Activated CD4-positive, alpha-beta T cell treated with anti-CD3 and anti-CD28 coated beads, Interleukin-2, amount 10 ng/mL, durations not matched to agents 7 days and 5 days (primary cell): ENCODE measurements around the gene CAPN9. TPM values are rescaled to one million over a fixed set of nuclear protein-coding genes. Genes with fewer than 3 reads are reported as not detected.

Source experiments
- CTCF ChIA-PET: fragments of 350-600 bp; sonication (Branson Sonifier 250); formaldehyde crosslinking; loops from one replicate; lab custom pipeline; 2021; ENCODE audit warnings: antibody characterized with exemption; lab: Charles Lee
- POLR2A ChIA-PET: fragments of 350-600 bp; sonication (Branson Sonifier 250); formaldehyde crosslinking; loops from one replicate; lab custom pipeline; 2021; ENCODE audit warnings: antibody characterized with exemption; lab: Charles Lee
- DNase-seq: peaks from one replicate; pipeline ENCODE4 v3.0.0-alpha.2; 2020
- H3K27ac Mint-ChIP-seq: one replicate; pipeline ENCODE4 v1.8.0; 2021; ENCODE audit warnings: mild to moderate bottlenecking, moderate library complexity, mixed read lengths
- H3K27me3 Mint-ChIP-seq: one replicate; pipeline ENCODE4 v1.8.0; 2021; ENCODE audit warnings: mixed read lengths
- H3K36me3 Mint-ChIP-seq: one replicate; pipeline ENCODE4 v1.8.0; 2021; ENCODE audit warnings: low read depth, mixed read lengths
- H3K4me1 Mint-ChIP-seq: one replicate; pipeline ENCODE4 v1.8.0; 2021; ENCODE audit warnings: mixed read lengths
- H3K4me3 Mint-ChIP-seq: one replicate; pipeline ENCODE4 v1.8.0; 2021; ENCODE audit warnings: mild to moderate bottlenecking, moderate library complexity, mixed read lengths
- H3K9me3 Mint-ChIP-seq: one replicate; pipeline ENCODE4 v1.8.0; 2021; ENCODE audit warnings: mixed read lengths
- total RNA-seq, 2 experiments: library from RNA; stranded (reverse); gene quantifications; one replicate each; pipeline ENCODE4 v1.2.3, GENCODE V29; 2021

Gene CAPN9
- total RNA-seq, 2 experiments from 2014 or later, result not detected

DNA sequence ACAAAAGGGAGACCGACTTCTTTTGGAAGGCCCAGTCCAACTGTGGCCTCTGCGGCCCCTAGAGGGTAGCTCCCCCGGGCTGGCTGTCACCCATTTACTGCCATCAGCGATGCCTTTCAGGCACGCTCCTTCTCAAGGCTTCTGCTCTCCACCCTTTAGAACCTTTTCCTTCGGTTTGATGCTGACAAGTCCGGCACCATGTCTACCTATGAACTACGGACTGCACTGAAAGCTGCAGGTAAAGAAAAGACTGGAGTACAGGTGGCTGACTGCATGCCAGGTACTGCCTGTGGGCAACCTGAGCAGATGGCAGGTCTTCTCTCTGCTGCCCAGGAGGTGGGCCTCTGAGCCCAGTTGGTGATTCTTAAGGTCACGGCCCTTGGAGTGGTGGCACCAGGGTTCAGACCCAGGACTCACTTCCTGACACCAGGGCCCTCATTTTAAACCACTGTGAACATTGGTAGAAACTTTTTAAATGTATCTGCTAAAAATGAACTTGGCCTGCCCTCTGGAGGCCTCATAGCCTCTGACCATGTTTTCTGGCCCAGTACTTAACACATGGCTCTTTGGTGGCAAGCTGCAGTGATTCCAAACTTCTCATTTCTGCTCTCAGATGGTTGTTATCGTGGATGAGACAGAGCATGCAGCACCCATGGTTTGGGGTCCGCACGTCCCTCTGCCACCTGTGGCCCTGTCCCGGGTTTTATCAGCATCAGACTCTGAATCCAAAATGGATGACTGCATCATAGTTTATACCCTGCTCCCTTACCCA is 45.7 kb downstream of the CAPN9 start:
- no peak overlapping the region for H3K27ac Mint-ChIP-seq
- peaks cover 3% of the 10 kb centered on the region for H3K27me3 Mint-ChIP-seq
- no peaks in the 10 kb centered on the region for H3K4me1 Mint-ChIP-seq
- ChIA-PET POLR2A (no interaction called here), CTCF (no interaction called here)
- H3K9me3 Mint-ChIP-seq, result no peaks in the 10 kb centered on the region
- DNase-seq, result no peak
- no peak overlapping the region for H3K4me3 Mint-ChIP-seq
- no peaks in the 10 kb centered on the region for H3K36me3 Mint-ChIP-seq

DNA sequence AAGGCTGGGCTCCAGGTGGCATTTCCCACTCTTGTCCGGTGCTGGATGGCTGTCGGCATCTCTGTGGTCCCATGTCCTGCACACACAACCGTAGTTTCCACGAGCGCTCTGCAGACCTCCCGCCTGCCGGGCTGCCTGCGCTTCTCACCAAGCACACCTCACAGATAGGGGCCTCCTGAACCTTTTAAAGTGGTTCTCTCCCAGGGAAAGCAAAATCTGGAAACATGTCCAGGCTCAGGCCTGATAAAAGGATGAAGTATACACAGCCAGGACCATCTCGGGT is 46.2 kb downstream of the CAPN9 start:
- Mint-ChIP-seq H3K27ac (no peak overlapping the region), H3K4me1 (no peaks in the 10 kb centered on the region), H3K36me3 (no peaks in the 10 kb centered on the region), H3K9me3 (no peaks in the 10 kb centered on the region), H3K4me3 (no peak overlapping the region), H3K27me3 (peaks cover 3% of the 10 kb centered on the region)
- ChIA-PET CTCF (no interaction called here), POLR2A (no interaction called here)
- DNase-seq, result no peak

- H3K36me3 Mint-ChIP-seq, result no peaks in the 10 kb centered on the region
- H3K27me3 Mint-ChIP-seq, result peaks cover 3% of the 10 kb centered on the region
- no peaks in the 10 kb centered on the region for H3K4me1 Mint-ChIP-seq
- no peak for DNase-seq
- CTCF ChIA-PET, result no interaction called here
- H3K27ac Mint-ChIP-seq, result no peak overlapping the region
- no peak overlapping the region for H3K4me3 Mint-ChIP-seq
- no peaks in the 10 kb centered on the region for H3K9me3 Mint-ChIP-seq
- POLR2A ChIA-PET, result no interaction called here
Observed at GRCh38 chr1:230794431-230794830, 47.2 kb downstream of the CAPN9 start.

DNA sequence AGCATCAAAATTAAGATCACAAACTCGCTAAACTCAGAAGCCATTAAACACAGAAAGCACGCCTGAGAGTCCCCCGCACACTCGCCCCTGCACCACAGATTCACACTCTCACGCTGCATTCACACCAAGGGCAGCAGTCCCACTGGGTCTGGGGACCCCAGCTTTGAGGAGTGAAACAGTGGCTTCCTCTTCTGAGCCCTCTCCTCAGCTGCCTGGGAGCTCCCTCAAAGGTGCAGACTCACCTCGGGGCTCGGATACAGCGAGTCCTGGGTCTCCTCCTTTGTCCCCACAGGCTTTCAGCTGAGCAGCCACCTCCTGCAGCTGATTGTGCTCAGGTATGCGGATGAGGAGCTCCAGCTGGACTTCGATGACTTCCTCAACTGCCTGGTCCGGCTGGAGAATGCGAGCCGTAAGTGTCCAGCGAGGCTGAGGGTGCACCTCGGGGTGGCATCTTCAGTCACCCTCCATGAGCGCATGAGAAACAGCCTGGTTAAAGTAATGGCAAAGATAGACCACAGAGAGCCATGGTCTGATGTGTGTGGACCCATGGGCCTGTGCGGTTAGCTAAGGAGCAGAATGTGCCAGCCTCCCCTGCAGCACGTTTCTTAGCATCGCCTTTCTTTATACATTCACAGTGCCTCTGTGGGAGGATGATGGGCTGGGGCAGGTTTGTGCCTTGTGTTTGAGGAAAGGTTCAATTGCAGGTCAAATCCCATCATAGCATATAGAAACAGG is 47.9 kb downstream of the CAPN9 start:
- Mint-ChIP-seq H3K36me3 (no peaks in the 10 kb centered on the region), H3K9me3 (no peaks in the 10 kb centered on the region), H3K27ac (no peak overlapping the region), H3K4me3 (no peak overlapping the region), H3K27me3 (peaks cover 3% of the 10 kb centered on the region), H3K4me1 (no peaks in the 10 kb centered on the region)
- CTCF ChIA-PET, result no interaction called here
- POLR2A ChIA-PET, result no interaction called here
- DNase-seq, result no peak

- ChIA-PET CTCF (interaction anchor here (0.9 kb wide), 2 partner anchors 26 to 33 kb away, joined by 3 read pairs; no protein-coding TSS in a partner anchor), POLR2A (no interaction called here)
- Mint-ChIP-seq H3K4me1 (no peaks in the 10 kb centered on the region), H3K9me3 (no peaks in the 10 kb centered on the region), H3K27ac (no peak overlapping the region), H3K27me3 (peaks cover 2% of the 10 kb centered on the region), H3K4me3 (no peak overlapping the region), H3K36me3 (no peaks in the 10 kb centered on the region)
- DNase-seq, result no peak
Observed at GRCh38 chr1:230796626-230797025, 49.4 kb downstream of the CAPN9 start.

- DNase-seq, result no peak
- Mint-ChIP-seq H3K27ac (no peak overlapping the region), H3K4me3 (no peak overlapping the region), H3K4me1 (no peaks in the 10 kb centered on the region), H3K27me3 (peaks cover 4% of the 10 kb centered on the region), H3K36me3 (no peaks in the 10 kb centered on the region), H3K9me3 (no peaks in the 10 kb centered on the region)
- ChIA-PET POLR2A (no interaction called here), CTCF (interaction anchor here (0.5 to 0.9 kb wide), 2 partner anchors 25 to 91 kb away, joined by 3 to 4 read pairs; no protein-coding TSS in a partner anchor)
Observed at GRCh38 chr1:230797376-230797920, 50.3 kb downstream of the CAPN9 start.

- Mint-ChIP-seq H3K9me3 (no peaks in the 10 kb centered on the region), H3K27me3 (peaks cover 4% of the 10 kb centered on the region), H3K4me1 (no peaks in the 10 kb centered on the region), H3K36me3 (no peaks in the 10 kb centered on the region), H3K4me3 (no peak overlapping the region), H3K27ac (no peak overlapping the region)
- no peak for DNase-seq
- ChIA-PET CTCF (no interaction called here), POLR2A (no interaction called here)
Observed at GRCh38 chr1:230797942-230798365, 50.8 kb downstream of the CAPN9 start.

GRCh38 chr1:230798491-230798890 is 51.3 kb downstream of the CAPN9 start:
- H3K4me1 Mint-ChIP-seq, result no peaks in the 10 kb centered on the region
- no peak overlapping the region for H3K4me3 Mint-ChIP-seq
- POLR2A ChIA-PET, result no interaction called here
- DNase-seq, result no peak
- H3K27ac Mint-ChIP-seq, result no peak overlapping the region
- H3K36me3 Mint-ChIP-seq, result no peaks in the 10 kb centered on the region
- CTCF ChIA-PET, result no interaction called here
- H3K9me3 Mint-ChIP-seq, result no peaks in the 10 kb centered on the region
- H3K27me3 Mint-ChIP-seq, result peaks cover 4% of the 10 kb centered on the region

DNA sequence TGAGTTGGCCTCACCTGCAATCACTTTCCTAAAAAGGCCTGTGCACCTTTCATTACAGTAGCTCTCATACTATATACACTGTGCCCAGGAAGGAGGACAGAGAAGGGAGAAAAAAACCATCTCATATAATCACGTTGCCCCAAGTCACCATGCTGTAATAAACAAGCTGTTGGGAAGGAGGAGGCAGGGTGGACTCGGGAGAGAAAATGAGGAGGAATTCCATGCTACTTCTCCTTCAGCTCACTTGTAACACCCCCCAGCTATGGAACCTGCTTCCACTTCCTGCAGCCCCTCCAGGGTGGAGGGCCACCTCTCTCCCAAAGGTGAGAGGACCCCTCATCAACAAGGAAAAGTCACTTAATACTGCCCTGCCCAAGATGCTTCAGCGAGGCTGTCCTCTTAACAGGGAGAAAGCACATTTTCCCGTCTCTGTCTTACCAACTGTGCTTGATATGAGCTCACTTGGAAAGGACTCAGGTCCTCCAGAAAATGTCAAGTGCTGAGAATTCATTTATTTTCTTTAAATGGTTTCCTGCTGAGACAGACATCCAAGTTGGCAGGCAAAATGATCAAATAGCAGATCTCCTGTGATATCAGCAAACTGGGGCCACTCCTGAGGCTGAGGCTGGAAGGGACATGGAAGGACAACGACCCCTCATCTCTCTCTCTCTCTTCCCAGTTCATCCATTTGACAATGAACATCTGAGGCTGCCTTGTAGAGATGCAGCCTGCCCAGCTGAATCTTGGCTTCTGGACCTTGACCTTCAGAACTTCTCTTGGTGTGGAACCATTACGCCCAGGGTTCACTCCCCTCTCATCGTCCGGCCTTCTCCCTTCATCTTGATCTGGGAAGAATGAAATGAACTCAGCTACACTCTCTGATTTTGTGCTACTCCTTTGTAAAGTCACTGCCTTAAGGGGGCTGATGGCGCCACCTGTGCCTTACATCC is 54.0 kb downstream of the CAPN9 start:
- peaks cover 4% of the 10 kb centered on the region for H3K27me3 Mint-ChIP-seq
- ChIA-PET CTCF (interaction anchor here (1.9 kb wide), 1 partner anchor 13 kb away, joined by 5 read pairs; no protein-coding TSS in a partner anchor), POLR2A (no interaction called here)

GRCh38 chr1:230804396-230804795 is 57.2 kb downstream of the CAPN9 start:
- ChIA-PET CTCF (interaction anchor here (0.6 to 0.9 kb wide), 4 partner anchors 17 to 1022 kb away, joined by 3 to 4 read pairs (median 3); no protein-coding TSS in a partner anchor), POLR2A (no interaction called here)
- no peak for DNase-seq
- Mint-ChIP-seq H3K4me3 (no peak overlapping the region), H3K4me1 (no peaks in the 10 kb centered on the region), H3K27ac (no peak overlapping the region), H3K9me3 (no peaks in the 10 kb centered on the region), H3K36me3 (no peaks in the 10 kb centered on the region), H3K27me3 (peaks cover 7% of the 10 kb centered on the region)

More for the DNA sequence above, 54.0 kb downstream of the CAPN9 start:
- no peak overlapping the region for H3K4me3 Mint-ChIP-seq
- no peaks in the 10 kb centered on the region for H3K9me3 Mint-ChIP-seq
- no peak for DNase-seq
- H3K27ac Mint-ChIP-seq, result no peak overlapping the region
- no peaks in the 10 kb centered on the region for H3K4me1 Mint-ChIP-seq
- no peaks in the 10 kb centered on the region for H3K36me3 Mint-ChIP-seq

DNA sequence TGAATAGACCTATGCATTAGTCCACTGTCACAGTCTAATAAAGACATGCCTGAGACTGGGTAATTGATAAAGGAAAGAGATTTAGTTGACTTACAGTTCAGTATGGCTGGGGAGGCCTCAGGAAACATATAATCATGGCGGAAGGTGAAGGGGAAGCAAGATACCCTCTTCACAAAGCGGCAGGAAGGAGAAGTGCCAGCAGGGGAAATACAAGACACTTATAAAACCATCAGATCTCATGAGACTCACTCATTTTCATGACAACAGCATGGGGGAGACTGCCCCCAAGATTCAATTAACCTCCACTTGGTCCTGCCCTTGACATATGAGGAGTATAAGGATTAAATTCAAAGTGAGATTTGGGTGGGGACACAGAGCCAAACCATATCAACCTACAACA is 59.4 kb downstream of the CAPN9 start:
- DNase-seq, result no peak
- H3K4me3 Mint-ChIP-seq, result no peak overlapping the region
- no peak overlapping the region for H3K27ac Mint-ChIP-seq
- H3K9me3 Mint-ChIP-seq, result no peaks in the 10 kb centered on the region
- CTCF ChIA-PET, result no interaction called here
- H3K4me1 Mint-ChIP-seq, result no peaks in the 10 kb centered on the region
- no peaks in the 10 kb centered on the region for H3K36me3 Mint-ChIP-seq
- POLR2A ChIA-PET, result no interaction called here
- peaks cover 10% of the 10 kb centered on the region for H3K27me3 Mint-ChIP-seq

DNA sequence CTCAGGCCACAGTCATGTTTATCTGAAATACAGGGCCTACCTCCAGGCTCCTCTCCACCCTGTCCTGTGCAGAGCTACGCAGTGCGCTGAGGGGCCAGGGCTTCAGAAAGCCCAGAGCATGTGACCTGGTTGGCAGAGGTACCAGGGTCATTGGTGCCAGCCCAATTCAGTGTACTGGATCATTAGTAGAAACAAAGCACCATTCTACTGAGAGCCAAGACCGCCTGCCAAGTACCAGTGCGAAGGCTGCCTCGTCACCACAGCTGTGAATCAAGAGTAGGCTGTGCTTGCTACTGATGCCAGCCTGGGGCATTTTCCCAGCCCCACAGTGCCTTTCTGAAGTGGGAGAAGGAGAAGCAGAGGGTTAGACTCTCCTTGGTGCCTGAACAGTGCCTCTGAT is 59.8 kb downstream of the CAPN9 start:
- H3K9me3 Mint-ChIP-seq, result no peaks in the 10 kb centered on the region
- POLR2A ChIA-PET, result no interaction called here
- CTCF ChIA-PET, result no interaction called here
- H3K4me1 Mint-ChIP-seq, result no peaks in the 10 kb centered on the region
- no peaks in the 10 kb centered on the region for H3K36me3 Mint-ChIP-seq
- H3K27ac Mint-ChIP-seq, result no peak overlapping the region
- H3K27me3 Mint-ChIP-seq, result peaks cover 10% of the 10 kb centered on the region
- H3K4me3 Mint-ChIP-seq, result no peak overlapping the region
- DNase-seq, result no peak
